ENCODE measurements around the gene AHSP. TPM values are rescaled to one million over a fixed set of nuclear protein-coding genes. Genes with fewer than 3 reads are reported as not detected.

The AHSP gene
- total RNA-seq, 1 donor from 2014 or later = not detected

DNA sequence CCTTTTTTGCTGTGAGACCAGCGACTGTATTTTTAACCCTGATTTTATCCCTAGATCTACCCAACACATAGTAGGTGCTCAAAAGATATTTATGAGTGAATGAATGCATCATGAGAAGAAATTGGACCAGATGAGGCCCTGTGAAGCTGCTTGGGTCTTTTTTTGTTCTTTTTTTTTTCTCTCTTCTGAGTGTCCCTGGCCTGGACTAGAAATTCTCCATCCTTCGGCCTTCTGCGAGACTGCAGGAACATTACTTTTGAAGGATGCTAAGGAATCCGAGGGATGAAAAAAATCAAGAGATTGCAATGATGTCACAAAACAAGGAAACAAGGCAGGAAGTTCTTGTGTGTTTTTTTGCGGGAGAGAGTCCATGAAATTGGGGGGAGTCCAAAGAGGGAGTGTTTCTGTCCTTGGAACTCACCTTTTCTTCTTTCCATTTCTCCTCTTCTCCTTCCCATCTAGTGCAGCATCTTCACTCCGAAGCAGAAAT is 18.9 kb upstream of the AHSP start:
- peaks cover 6% of the 10 kb centered on the region for H3K9me3 Mint-ChIP-seq

DNA sequence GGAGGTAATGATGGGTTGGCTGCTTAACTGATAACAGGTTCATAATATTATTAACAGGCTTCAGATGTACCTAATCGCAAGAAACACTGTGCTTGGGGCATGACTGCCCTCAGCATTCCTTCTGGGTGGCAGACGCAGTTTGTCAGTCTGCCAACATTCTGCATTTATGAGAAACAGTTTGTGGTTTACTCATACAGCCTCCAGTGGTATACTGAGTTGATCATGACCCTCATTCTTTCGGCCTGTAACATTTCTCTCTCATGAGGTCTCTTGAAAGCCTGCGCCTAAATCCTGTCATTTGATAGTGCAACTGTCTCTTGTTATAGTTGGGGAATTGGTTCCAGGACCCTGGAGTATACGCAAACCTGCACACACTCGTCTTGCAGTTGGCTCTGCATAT is 14.6 kb upstream of the AHSP start:
- Mint-ChIP-seq H3K27me3 (peaks cover 21% of the 10 kb centered on the region), H3K27ac (no peak overlapping the region), H3K4me3 (no peak overlapping the region), H3K36me3 (no peaks in the 10 kb centered on the region), H3K9me3 (peaks cover 6% of the 10 kb centered on the region), H3K4me1 (ENCODE audit: unreplicated experiment) (peaks cover 5% of the 10 kb centered on the region)
- no peak for DNase-seq (ENCODE audit: extremely low spot score, unreplicated experiment)
- TF ChIP-seq, protein P1, sequence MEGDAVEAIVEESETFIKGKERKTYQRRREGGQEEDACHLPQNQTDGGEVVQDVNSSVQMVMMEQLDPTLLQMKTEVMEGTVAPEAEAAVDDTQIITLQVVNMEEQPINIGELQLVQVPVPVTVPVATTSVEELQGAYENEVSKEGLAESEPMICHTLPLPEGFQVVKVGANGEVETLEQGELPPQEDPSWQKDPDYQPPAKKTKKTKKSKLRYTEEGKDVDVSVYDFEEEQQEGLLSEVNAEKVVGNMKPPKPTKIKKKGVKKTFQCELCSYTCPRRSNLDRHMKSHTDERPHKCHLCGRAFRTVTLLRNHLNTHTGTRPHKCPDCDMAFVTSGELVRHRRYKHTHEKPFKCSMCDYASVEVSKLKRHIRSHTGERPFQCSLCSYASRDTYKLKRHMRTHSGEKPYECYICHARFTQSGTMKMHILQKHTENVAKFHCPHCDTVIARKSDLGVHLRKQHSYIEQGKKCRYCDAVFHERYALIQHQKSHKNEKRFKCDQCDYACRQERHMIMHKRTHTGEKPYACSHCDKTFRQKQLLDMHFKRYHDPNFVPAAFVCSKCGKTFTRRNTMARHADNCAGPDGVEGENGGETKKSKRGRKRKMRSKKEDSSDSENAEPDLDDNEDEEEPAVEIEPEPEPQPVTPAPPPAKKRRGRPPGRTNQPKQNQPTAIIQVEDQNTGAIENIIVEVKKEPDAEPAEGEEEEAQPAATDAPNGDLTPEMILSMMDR (conservative IDR thresholded peaks at IDR 0.05) = no peak

More for the DNA sequence above, 18.9 kb upstream of the AHSP start:
- Mint-ChIP-seq H3K27me3 (peaks cover 2% of the 10 kb centered on the region), H3K4me1 (ENCODE audit: unreplicated experiment) (peaks cover 16% of the 10 kb centered on the region), H3K36me3 (peaks cover 8% of the 10 kb centered on the region), H3K27ac (peak overlapping the region; percentile 93), H3K4me3 (peak overlapping the region; percentile 90)
- DNase-seq (ENCODE audit: extremely low spot score, unreplicated experiment) = no peak
- TF ChIP-seq, protein P1 (conservative IDR thresholded peaks at IDR 0.05) = no peak

DNA sequence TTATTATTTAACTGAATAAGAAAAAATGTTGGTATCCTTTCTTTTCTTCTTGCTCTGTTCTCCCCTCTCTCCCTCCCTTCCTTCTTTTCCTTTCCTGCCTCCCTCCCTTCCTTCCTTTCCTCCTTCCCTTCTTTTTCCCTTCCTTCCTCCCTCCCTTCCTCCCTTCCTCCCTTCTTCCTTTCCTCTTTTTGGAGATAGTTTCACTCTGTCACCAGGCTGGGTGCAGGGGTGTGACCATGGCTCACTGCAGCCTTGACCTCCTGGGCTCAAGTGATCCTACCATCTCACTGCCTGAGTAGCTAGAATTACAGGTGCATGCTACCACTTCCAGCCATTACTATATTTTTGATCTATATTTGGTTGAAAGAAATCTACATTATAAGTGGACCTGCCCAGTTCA is 13.8 kb upstream of the AHSP start:
- Mint-ChIP-seq H3K27me3 (peaks cover 21% of the 10 kb centered on the region), H3K9me3 (peaks cover 6% of the 10 kb centered on the region), H3K36me3 (no peaks in the 10 kb centered on the region), H3K4me1 (ENCODE audit: unreplicated experiment) (peaks cover 2% of the 10 kb centered on the region), H3K4me3 (no peak overlapping the region), H3K27ac (no peak overlapping the region)
- TF ChIP-seq, protein P1 (conservative IDR thresholded peaks at IDR 0.05) = no peak
- no peak for DNase-seq (ENCODE audit: extremely low spot score, unreplicated experiment)

DNA sequence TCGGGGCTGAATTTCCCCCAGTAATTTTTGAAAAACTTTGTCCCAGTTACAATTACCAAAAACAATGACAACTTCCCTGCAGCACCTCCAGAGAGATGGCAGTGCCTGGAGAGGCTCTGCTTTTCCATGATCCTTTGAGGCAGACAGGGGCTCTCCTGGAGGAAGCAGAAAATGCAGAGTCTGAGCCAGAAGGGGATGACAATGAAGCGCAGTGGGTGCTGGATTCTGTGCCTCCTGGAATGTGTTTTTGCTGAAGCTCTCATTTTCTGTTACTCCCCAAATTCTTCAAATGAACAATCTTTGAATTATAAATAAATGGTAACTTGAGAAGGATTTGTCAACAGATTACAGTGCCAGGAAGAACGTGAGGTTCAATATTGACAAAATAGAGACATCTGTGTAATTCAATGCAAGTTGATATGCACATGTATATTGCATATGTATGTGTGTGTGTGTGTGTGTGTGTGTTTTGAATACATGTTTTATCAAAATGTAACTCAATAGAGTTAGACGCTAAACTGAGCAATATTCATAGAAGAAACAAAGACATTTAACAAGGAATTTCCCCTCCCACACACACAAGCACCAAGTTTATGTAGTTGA is 9.8 kb upstream of the AHSP start:
- Mint-ChIP-seq H3K4me3 (no peak overlapping the region), H3K9me3 (peaks cover under 1% of the 10 kb centered on the region), H3K4me1 (ENCODE audit: unreplicated experiment) (no peaks in the 10 kb centered on the region), H3K27me3 (peaks cover 29% of the 10 kb centered on the region), H3K27ac (no peak overlapping the region), H3K36me3 (no peaks in the 10 kb centered on the region)
- TF ChIP-seq, protein P1 (conservative IDR thresholded peaks at IDR 0.05) = no peak
- DNase-seq (ENCODE audit: extremely low spot score, unreplicated experiment) = no peak

DNA sequence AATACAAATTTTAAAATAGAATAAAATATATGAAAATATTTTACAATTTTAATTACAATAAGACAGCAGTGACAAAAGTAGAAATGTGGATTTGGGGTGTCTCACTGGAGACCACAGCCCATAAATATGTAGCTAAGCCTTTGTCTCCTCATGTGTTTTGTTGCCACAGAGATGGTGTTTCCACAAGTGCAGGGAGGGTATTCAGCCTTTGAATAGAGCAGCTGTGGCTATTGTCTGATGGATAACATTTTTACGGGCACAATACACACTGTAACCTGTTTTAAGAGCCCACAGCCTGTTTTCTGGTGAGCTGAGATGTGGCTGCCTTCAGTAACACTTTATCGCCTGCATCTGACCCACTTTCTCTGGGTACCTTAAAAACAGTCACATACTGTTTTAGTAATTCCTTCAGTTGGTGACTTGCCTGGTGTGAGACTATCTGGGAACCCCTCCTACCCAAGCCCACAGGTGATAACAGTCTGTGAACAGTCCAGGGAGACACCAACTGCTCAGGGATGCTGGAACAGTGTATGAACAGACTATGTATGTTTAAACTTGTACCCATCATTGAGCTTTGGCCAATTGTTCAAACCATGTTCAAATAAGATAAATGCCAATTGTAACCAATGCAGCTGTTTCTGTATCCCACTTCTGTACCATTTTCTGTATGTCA is 7.8 kb upstream of the AHSP start:
- H3K4me3 Mint-ChIP-seq = no peak overlapping the region
- H3K36me3 Mint-ChIP-seq = no peaks in the 10 kb centered on the region
- DNase-seq (ENCODE audit: extremely low spot score, unreplicated experiment) = no peak
- TF ChIP-seq, protein P1 (conservative IDR thresholded peaks at IDR 0.05) = no peak
- peaks cover 32% of the 10 kb centered on the region for H3K27me3 Mint-ChIP-seq
- no peaks in the 10 kb centered on the region for H3K4me1 Mint-ChIP-seq (ENCODE audit: unreplicated experiment)
- H3K27ac Mint-ChIP-seq = no peak overlapping the region
- H3K9me3 Mint-ChIP-seq = no peaks in the 10 kb centered on the region
